ENCODE measurements around the gene IRF2BPL.

Gene IRF2BPL

DNA sequence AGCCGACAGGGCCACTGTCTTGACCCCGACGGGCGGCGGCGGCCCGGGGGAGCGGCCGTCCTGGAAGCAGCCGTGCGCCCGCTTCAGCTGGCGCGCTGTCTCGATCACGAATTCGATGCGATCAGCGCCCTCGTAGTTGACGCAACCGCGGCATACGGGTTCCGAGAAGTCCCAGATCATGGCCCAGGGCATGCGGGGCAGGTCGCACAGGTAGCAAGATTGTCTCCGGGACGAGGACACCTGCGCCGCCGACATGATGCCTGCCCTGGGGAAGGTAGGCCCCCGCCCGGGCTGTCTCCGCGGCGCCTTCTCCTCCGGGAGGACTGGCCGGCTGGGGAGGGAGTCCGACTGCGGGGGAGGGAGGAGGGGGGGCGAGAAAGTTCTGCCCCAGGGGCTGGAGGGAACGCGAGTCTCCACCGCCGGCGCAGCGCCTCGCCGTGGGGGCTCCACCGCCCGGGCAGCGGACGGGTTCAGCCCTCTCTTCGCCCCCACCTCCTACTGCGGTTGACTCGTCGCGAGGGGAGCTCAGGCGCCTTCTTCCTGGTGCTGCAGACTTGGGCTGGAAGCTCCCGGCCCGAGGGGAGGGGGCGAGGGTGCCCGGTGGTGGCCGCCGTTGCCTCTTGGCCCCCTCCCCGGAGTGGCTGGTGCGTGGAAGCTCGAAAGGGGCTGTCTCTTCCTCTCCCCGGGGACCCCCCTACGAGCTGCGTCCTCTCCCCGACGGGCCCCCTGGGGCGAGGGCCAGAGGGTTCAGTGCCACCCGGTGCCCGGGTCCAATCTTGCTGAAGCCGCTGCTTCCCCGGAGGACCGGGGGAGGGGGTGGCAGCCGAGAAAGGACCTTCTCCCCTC, 747 bp downstream of the IRF2BPL start:
- peak; percentile 80 for DNase-seq (ENCODE audit: low read depth)
- TF ChIP-seq CTCF (IDR thresholded peaks at IDR 0.05; ENCODE audit: insufficient read depth, low read depth, low read length, missing control alignments), result no peak
- peak overlapping the region; percentile 82 for H3K4me3 ChIP-seq (ENCODE audit: low read depth, low read length)

DNA sequence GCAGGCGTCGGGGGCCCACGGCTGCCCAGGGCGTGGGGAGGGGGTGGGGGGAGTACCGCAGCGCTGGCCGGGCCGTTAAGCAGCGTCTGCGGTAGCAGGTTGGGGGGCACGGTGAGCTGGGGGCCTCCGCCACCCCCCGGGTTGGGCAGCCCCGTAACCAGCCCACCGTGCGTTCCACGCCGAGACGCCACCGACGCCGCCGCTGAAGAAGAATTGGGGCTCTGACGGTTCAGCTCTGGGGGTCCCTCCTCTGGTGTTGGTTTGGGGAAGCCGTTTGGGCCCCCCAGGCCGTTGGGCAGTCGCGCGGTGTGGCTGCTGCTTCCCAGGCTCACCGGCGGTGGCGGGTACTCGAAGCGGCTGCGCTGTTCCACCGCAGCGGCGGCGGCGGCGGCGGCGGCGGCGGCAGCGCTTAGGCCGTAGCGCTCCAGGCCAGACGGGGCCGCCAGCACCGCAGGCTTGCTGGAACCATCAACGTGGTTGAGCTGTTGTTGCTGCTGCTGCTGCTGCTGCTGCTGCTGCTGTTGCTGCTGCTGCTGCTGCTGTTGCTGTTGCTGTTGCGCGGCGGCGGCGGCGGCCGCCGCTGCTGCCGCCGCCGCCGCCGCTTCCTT, 1.5 kb downstream of the IRF2BPL start:
- peak; percentile 78 for DNase-seq (ENCODE audit: low read depth)
- peak overlapping the region; percentile 82 for H3K4me3 ChIP-seq (ENCODE audit: low read depth, low read length)
- TF ChIP-seq CTCF (IDR thresholded peaks at IDR 0.05; ENCODE audit: insufficient read depth, low read depth, low read length, missing control alignments), result no peak

GRCh38 chr14:77026166-77026929, 2.2 kb downstream of the IRF2BPL start:
- DNase-seq (ENCODE audit: low read depth), result no peak
- peak overlapping the region; percentile 82 for H3K4me3 ChIP-seq (ENCODE audit: low read depth, low read length)
- no peak for TF ChIP-seq CTCF (IDR thresholded peaks at IDR 0.05; ENCODE audit: insufficient read depth, low read depth, low read length, missing control alignments)

DNA sequence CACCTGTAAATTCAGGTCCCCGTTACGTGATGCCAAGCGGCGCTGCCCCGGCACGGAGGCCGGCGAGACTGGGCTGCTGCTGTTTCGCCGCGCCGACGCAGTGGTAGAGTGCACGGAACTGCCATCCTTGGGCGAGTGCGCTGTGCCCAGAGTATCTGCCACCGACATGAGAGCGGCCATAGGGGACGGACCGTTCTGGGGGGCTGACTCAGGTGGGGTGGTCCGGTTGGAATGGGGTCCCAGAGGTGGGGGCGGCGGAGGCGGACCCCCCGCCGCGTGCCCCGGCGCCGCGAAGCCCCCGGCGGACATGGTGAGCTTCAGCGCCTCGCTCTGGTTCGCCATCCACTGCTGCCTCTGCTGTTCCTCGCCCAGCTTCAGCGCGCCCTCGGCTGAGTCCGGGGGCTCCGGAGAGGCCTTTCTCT, 2.8 kb downstream of the IRF2BPL start:
- no peak for TF ChIP-seq CTCF (IDR thresholded peaks at IDR 0.05; ENCODE audit: insufficient read depth, low read depth, low read length, missing control alignments)
- DNase-seq (ENCODE audit: low read depth), result no peak
- H3K4me3 ChIP-seq (ENCODE audit: low read depth, low read length), result no peak overlapping the region

GRCh38 chr14:77024171-77024691, 4.3 kb downstream of the IRF2BPL start:
- peak; percentile 72 for DNase-seq (ENCODE audit: low read depth)
- TF ChIP-seq CTCF (IDR thresholded peaks at IDR 0.05; ENCODE audit: insufficient read depth, low read depth, low read length, missing control alignments), result no peak
- no peak overlapping the region for H3K4me3 ChIP-seq (ENCODE audit: low read depth, low read length)

DNA sequence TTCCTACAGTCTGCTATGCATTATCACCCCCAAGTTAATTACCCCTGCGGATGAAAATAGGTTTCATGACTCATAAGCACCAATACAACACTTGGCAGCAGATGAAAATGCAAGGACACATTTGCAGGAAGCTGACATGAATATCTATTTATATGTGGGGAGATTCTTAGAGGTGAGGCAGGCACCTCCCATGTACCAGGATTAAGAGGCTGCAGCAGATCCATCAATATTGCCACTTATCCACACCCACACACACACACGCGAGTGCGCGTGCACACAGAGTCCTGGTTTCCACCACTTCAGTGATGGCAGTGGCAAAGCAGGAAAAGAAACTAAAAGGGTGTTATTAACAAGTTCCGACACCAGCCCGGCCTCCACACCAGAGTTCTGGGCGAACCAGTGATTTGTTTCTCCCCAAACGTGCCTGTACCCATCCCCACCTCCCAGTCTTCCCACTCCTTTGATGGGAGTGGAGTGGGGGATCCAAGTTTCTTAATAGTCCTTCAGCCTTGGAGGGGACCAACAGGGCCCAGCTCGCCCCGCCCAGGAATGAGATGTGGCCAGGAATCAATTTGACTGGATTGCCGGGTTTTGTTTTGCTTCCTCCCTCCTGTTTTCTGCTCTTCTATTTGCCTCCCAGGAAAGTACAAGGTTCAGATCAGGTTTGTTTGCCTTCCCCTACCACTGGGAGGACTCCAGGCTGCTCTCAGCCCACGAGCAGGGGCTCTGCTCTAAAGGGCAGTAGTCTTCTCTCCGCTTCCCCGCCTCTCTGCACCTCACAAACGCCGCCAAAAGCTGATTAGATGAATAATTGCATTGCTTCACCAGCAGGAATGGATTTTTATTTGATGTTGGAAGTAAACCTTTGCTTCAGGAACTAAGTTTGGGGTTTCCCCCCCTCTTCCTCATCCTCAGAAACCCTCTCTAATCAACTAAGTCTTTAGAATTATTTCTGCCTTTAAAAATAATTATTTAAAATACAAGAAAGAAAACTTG, 5.2 kb downstream of the IRF2BPL start:
- H3K4me3 ChIP-seq (ENCODE audit: low read depth, low read length), result no peak overlapping the region
- TF ChIP-seq CTCF (IDR thresholded peaks at IDR 0.05; ENCODE audit: insufficient read depth, low read depth, low read length, missing control alignments), result no peak
- DNase-seq (ENCODE audit: low read depth), result no peak
